Dedifferentiated amniotic fluid mesenchymal stem cell (primary cell): ENCODE results near the gene DAPK2.

ENCODE experiments used
- DNase-seq: peaks from one replicate; pipeline ENCODE4 v3.0.0-alpha.2; 2016; ENCODE audit errors: extremely low spot score

Gene DAPK2

GRCh38 chr15:64024172-64025050, 21.9 kb downstream of the DAPK2 start:
- no peak for DNase-seq

DNA sequence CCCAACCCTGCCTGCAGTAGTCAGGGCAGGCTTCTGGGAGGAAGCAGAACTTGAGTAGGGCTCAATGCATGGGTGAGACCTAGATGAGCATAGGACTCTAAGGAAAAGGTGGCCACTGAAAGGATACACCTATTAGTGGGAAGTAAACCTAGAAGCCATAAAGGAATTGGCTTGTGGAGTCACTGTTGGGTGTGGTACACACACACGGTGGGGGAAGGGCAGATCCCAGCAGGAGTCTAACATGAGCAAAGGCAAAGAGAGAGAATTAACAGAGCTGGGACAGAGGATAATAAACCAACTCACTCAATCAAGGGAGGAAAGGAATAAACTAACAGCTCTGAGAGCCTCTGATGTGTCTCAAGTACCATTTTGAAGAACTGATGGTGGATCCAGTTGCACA, 23.1 kb downstream of the DAPK2 start:
- no peak for DNase-seq

- DNase-seq = no peak
Measured at GRCh38 chr15:64022571-64022970, 23.7 kb downstream of the DAPK2 start.

GRCh38 chr15:64019764-64020163, 26.5 kb downstream of the DAPK2 start:
- DNase-seq = no peak

DNA sequence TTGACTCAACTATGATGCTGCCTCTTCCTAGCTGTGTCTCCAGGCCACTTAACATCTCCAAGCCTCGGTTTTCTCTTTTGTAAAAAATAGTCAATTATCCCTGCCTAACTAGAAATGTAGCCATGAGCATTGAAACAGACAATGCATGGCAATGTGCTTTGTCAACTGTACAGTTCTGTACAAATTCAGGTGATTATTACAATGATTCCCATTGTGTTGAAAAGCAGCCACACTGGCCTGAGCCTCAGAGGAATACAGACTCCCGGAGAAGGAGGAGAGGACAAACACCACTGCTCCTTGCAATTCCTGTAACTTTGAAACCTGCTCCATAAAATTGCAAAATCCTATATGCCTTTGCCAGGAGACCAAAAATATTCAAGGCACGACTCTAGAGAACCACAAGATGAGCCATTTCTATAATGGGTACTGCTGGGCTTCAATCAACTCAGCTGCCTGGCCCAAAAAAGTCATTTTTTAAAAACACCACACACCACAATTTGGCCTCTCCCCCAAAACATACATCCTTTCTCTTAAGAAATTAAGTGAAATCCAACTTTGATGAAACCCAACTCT, 28.6 kb downstream of the DAPK2 start:
- no peak for DNase-seq

- DNase-seq = no peak
Measured at GRCh38 chr15:64017082-64017588, 29.1 kb downstream of the DAPK2 start.

DNA sequence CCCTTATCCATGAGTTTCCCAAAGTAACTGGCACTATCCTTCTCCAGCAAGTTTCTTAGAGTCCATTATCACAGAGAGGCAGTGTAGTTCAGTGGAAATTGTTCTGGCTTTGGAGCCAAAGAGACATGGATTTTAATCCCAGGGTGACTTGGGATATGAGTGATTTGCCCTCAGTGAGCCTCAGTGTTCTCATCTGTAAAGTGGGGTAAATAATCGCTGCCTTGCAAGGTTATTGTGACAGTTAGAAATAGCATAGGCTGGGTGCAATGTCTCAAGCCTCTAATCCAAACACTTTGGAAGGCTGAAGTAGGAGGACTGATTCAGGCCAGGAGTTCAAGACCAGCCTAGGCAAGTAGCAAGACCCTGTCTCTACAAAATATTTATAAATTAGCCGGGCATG, 30.0 kb downstream of the DAPK2 start:
- DNase-seq = no peak

DNA sequence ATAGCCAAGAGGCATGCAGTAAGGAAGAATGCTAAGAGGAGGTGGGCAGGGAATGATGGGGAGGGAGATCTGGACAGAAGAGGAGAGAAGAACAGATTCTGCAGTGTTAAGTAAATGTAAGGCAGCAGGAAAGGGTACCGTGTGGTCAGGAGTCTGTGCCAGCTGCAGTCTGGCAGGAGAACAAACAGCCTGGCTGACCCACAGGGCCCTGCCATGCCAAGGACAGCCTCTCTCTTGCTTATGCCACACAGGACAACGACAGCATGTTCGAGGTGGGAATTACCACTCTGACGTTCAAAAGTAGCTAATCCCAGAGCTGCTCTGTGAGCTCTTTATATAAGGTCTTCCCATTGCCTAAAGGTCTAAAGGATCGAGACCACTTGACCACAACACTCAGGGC, 31.3 kb downstream of the DAPK2 start:
- DNase-seq = no peak

DNA sequence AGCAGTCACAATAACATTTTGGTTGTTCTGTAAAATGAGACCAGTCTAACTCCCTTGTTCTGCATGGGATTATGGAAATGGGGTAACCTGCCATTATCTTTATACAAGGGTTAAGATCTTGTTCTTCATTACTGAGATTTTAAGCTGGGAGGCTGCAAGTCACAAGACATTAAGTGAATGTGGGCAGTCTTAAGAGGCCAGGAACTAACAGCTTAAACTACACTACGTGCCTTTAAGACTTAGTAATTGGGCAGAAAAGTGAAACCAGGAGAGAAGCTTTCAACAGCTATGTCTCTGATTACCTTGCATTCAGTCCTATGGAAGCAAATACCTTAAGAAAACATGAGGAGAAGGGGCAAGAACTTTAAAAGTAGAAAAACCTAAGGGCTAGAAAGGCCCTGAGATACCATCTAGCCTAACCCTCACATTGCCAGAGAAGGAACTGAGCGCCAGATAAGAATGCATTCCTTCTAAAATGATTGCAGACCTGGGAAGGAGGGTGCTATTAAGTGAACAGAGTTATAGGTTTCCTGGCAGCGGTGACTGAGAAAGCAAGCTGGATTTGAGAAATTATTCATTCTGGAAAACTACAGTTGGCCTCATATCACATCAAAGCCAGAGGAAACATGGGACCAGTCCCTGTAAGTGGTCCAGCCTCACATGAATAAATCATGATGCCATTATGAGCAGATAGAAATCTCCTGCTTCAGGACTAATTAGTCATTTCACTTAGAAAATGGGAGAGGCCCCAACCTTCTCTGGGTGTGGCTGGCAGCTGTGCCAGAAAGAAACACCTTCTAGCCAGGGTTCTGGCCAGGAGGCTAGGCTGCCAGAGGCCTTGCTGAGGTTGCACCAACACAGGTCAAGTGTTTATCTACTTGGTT, 32.9 kb downstream of the DAPK2 start:
- no peak for DNase-seq

DNA sequence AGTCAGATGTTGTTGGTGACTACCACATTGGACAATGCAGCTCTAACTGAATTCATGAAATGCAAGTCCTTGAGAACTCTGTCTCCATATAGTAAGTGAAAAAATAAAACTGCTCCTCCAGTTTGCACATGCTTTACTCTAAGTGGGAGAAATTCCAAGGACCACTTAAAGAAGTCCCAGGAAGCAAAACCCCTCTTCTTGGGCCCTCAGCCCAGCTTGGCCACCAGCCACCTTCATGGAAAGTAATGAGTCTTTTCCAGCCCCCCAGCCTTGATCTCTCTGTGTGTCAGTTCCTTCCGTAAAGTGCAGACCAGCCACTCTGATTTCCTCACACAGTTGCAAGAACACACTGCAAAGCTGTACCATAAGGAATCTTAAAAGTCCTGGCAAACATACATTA, 34.5 kb downstream of the DAPK2 start:
- no peak for DNase-seq

- DNase-seq = no peak
Measured at GRCh38 chr15:64010719-64011118, 35.6 kb downstream of the DAPK2 start.

GRCh38 chr15:64009798-64010261, 36.5 kb downstream of the DAPK2 start:
- no peak for DNase-seq

- DNase-seq = no peak
Measured at GRCh38 chr15:64009241-64009640, 37.0 kb downstream of the DAPK2 start.

- no peak for DNase-seq
Measured at GRCh38 chr15:64008177-64008576, 38.1 kb downstream of the DAPK2 start.

GRCh38 chr15:64006642-64007041, 39.6 kb downstream of the DAPK2 start:
- no peak for DNase-seq

DNA sequence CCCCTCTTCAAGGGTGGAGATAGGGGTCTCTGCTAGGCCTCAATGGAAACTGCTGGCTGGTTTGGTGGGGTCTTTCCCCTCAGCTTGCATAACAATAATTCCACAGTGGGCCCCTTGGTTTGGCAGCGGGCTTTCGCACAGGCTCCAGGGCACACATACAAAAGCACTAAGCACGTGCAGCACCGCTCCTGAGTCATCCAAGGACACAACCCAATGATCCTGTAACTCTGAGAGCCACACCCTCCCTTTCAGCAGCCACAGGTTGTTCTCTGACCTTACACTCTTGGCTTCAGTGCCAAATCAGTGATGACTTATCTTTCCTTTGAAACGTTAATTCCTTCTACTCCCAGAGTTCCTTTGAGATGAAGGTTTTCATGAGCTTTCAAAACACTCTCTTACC, 41.7 kb downstream of the DAPK2 start:
- no peak for DNase-seq

GRCh38 chr15:64004056-64004455, 42.2 kb downstream of the DAPK2 start:
- no peak for DNase-seq

DNA sequence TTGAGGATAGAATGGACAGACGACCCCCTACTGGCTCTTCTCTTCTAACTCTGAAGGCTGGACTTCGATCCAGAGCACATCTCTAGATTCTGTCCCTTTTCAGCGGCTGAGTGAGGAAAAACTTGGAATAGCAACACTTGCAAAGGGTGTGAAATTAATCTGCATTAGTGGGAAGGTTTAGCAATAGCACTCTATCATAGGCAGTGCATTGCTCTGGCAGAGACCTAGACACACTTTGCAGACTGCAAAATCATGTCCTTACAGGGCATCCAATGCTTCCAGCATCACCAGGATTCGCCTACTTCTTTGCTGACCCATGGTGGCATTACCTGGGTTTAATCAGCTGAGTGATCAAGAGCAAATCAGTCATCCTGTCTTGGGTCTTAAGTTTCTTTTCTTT, 43.1 kb downstream of the DAPK2 start:
- no peak for DNase-seq

GRCh38 chr15:64001148-64001547, 45.1 kb downstream of the DAPK2 start:
- DNase-seq = no peak

DNA sequence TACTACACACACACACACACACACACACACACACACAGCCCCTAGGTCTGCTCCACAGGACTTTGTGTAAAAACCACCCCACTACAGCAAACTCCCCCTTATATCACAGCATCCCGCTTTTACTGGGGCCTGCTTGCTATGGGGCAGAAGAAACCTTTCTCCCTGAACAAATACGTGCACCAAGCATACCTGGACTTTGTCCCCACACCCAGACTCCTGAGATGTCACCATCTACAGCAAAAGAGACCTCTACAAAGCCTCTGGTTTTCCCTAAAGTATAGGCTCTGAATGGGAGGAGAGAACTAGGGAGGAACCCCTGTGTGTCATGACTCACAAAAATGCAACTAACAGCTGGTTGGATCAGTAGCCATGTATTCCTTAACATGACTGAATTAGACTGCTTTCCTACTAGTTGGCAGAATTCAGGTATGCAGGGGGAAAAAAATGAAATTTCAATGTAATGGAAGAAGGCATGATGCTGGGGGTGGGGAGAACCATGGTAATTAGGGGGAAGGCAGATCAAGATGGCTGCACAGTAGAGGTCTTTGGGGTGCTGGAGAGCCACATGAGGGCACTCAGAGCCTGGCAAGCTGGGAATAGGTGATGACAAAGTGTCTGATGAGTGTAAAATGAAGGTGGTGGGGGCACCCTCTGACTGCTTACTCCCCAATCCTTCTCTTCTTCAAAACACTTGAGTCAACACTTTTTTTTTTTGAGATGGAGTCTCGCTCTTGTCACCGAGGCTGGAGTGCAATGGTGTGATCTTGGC, 45.9 kb downstream of the DAPK2 start:
- no peak for DNase-seq

DNA sequence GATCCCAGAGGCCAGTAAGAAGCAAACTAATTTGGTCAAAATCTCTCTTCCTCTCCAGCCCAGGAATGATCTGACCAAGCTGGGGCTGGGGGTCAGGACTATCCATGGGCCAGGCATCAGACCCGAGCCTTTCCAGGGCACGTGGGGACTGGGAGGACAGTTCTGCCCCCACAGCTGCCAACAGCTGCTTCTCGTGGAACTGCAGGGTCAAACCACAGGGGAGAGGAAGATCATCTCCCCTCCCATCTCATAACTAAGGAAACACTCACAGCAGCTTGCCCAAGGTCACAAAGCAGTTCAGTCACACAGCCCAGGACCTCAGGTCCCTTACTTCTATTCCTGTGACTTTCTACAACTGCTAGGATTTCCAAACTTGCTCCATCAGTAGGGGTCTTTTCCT, 47.1 kb downstream of the DAPK2 start:
- no peak for DNase-seq
